ENCODE results near the gene TBKBP1.

Gene TBKBP1

DNA sequence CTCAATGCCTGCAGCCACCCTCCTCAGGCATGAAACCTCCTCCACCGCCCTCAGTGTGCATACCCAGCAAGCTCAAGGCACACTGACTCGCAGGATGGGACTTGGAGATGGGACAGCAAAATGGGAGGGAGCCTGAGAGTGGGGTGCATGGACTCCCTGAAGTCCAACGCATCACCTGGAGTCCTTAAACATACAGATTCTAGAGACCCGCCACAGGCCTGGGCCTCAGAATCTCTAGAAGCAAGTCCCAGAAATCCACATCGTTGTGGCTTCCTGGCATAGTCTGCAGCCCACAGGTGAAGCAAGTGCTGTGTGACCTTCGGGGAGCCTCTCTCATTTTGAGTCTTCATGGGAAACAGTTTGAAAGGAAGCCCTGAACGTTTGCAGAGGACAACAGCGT lies 35.5 kb downstream of the TBKBP1 start:
- ChIA-PET CTCF (interaction anchor here (1.2 kb wide), 1 partner anchor 12 kb away, joined by 3 read pairs; no protein-coding TSS in a partner anchor), POLR2A (no interaction called here)
- DNase-seq (ENCODE audit: low read depth, low spot score): no peak
- no peak overlapping the region for H3K4me3 ChIP-seq (ENCODE audit: low read depth, low read length)
- TF ChIP-seq, protein P1, sequence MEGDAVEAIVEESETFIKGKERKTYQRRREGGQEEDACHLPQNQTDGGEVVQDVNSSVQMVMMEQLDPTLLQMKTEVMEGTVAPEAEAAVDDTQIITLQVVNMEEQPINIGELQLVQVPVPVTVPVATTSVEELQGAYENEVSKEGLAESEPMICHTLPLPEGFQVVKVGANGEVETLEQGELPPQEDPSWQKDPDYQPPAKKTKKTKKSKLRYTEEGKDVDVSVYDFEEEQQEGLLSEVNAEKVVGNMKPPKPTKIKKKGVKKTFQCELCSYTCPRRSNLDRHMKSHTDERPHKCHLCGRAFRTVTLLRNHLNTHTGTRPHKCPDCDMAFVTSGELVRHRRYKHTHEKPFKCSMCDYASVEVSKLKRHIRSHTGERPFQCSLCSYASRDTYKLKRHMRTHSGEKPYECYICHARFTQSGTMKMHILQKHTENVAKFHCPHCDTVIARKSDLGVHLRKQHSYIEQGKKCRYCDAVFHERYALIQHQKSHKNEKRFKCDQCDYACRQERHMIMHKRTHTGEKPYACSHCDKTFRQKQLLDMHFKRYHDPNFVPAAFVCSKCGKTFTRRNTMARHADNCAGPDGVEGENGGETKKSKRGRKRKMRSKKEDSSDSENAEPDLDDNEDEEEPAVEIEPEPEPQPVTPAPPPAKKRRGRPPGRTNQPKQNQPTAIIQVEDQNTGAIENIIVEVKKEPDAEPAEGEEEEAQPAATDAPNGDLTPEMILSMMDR (IDR thresholded peaks at IDR 0.05; ENCODE audit: insufficient read depth, low read length, missing control alignments): no peak

DNA sequence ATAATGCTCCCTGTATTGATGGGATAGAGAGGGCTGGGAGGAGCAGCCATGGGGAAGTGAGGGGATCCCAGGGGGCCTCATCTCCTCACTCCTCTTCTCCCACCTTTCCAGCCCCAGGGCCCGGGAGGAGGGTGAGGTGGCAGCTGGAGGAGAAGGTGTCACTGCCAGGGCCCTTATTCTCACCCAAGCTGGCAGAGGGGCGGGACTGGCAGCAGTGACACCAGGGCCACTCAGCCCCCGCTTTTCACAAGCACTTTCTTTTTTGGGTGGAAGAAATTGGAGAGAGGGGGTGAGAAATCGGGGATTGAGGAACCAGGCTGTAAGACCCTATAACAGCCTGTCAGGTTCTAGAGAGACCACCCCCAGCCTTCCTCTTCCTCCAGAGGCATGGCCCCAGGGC lies 36.7 kb downstream of the TBKBP1 start:
- ChIA-PET POLR2A (no interaction called here), CTCF (interaction anchor here (1.5 kb wide), 1 partner anchor 31 kb away, joined by 3 read pairs; no protein-coding TSS in a partner anchor)
- TF ChIP-seq, protein P1 (IDR thresholded peaks at IDR 0.05; ENCODE audit: insufficient read depth, low read length, missing control alignments): no peak
- no peak for DNase-seq (ENCODE audit: low read depth, low spot score)
- H3K4me3 ChIP-seq (ENCODE audit: low read depth, low read length): no peak overlapping the region

DNA sequence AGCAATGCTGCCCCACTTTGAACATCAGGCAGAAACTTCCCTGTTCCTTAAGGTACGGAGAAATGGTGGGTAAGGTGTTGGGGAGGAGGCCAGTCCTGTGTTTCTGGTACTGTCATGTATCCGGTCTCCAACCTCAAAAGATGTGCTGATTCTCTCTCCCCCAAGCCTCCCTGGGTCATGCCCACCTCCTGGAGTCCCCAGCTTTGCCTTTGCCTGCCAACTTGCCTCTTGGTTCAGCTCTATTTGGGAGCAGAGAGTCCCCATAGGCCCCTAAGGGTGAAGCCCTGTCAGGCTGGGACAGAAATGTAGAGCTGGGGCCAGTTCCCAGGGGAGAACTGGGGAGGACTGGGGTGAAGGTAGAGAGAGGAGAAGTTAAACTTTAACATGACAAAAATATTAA lies 37.4 kb downstream of the TBKBP1 start:
- ChIA-PET POLR2A (no interaction called here), CTCF (interaction anchor here (1.5 kb wide), 1 partner anchor 32 kb away, joined by 3 read pairs; no protein-coding TSS in a partner anchor)
- H3K4me3 ChIP-seq (ENCODE audit: low read depth, low read length): no peak overlapping the region
- TF ChIP-seq, protein P1 (IDR thresholded peaks at IDR 0.05; ENCODE audit: insufficient read depth, low read length, missing control alignments): no peak
- DNase-seq (ENCODE audit: low read depth, low spot score): no peak

DNA sequence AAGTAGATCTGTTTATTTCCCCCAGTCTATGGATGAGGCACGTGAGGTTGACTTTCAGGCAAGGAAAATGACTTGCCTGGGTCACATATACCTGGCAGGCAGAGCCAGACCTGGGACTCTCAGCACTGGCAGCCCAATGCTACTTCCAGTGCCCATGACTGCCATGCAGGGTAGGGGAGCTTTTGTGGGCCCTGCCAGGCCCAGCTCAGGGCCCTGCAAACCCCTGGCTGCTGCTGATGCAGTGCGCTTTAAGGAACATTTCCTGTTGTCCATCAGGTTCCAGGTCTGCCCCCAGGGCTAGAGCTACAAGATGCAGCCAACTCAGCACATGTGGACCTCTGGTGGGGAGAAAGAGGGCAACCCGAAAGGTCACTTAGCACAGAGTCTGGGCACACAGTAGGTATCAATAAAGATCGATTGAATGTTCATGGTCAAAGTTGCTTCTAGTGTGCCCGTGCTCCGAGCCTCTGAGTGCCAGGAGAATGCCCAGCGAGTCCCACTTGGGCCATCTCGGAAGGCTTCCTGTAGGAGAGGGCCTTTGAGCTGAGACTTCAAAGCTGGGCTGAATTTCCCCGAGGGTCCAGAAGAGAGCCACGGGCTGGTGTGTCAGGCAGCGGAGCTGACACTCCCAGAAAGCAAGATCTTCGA lies 38.6 kb downstream of the TBKBP1 start:
- CTCF ChIA-PET: interaction anchor here (0.9 to 2.5 kb wide), 3 partner anchors 8 to 18 kb away, joined by 3 to 7 read pairs (median 6); no protein-coding TSS in a partner anchor
- DNase-seq (ENCODE audit: low read depth, low spot score): no peak
- no peak overlapping the region for H3K4me3 ChIP-seq (ENCODE audit: low read depth, low read length)
- TF ChIP-seq, protein P1 (IDR thresholded peaks at IDR 0.05; ENCODE audit: insufficient read depth, low read length, missing control alignments): no peak
- POLR2A ChIA-PET: no interaction called here

DNA sequence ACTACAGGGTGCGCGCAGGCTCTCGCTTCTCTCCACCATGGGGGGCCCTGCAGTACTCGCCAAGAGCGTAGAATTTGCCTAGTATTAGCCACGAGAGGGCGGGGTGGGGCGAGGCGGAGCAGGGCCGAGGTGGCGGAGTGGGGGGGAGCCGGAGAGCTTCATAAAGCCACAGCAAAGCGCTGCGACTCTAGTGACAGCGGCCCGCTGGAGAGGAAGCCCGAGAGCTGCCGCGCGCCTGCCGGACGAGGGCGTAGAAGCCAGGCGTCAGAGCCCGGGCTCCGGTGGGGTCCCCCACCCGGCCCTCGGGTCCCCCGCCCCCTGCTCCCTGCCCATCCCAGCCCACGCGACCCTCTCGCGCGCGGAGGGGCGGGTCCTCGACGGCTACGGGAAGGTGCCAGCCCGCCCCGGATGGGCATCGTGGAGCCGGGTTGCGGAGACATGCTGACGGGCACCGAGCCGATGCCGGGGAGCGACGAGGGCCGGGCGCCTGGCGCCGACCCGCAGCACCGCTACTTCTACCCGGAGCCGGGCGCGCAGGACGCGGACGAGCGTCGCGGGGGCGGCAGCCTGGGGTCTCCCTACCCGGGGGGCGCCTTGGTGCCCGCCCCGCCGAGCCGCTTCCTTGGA lies 39.2 kb downstream of the TBKBP1 start, which contains the start of gene TBX21:
Gene TBX21 (plus strand): TSS at position 190 of the 627 bp plus-strand sequence. CDS start 219 bp downstream, at position 409.
- CTCF ChIA-PET: interaction anchor here (0.9 to 2.5 kb wide), 3 partner anchors 8 to 18 kb away, joined by 3 to 7 read pairs (median 6); no protein-coding TSS in a partner anchor
- no peak for DNase-seq (ENCODE audit: low read depth, low spot score)
- H3K4me3 ChIP-seq (ENCODE audit: low read depth, low read length): no peak within 1 kb of the TSS
- TF ChIP-seq, protein P1 (IDR thresholded peaks at IDR 0.05; ENCODE audit: insufficient read depth, low read length, missing control alignments): peak; percentile 24
- POLR2A ChIA-PET: no interaction called here

DNA sequence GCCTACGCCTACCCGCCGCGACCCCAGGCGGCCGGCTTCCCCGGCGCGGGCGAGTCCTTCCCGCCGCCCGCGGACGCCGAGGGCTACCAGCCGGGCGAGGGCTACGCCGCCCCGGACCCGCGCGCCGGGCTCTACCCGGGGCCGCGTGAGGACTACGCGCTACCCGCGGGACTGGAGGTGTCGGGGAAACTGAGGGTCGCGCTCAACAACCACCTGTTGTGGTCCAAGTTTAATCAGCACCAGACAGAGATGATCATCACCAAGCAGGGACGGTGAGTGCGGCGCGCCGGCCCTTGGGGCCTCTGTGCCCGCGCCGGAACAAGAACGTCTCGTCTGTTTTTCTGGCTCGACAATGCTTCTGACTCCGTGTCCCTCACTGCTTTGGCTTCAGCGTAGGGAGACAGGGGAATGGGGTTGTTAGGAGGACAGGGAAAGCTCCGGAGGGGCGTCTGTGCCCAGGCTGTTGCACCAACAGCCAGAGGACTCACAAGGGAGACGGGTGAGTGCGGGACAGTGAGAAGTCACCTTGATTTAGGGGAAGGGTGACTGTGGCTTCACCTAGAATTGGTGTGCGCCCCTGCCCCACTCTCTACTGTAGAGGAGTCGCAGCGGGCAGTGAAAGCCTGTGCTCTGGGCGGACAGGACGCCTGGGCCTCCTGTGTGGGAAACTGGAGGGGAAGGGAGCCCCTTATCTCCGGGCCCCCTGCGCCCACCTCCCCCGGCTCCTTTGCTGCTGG lies 39.9 kb downstream of the TBKBP1 start:
- ChIA-PET CTCF (interaction anchor here (2.5 kb wide), 1 partner anchor 9 kb away, joined by 7 read pairs; no protein-coding TSS in a partner anchor), POLR2A (no interaction called here)
- DNase-seq (ENCODE audit: low read depth, low spot score): no peak
- no peak overlapping the region for H3K4me3 ChIP-seq (ENCODE audit: low read depth, low read length)
- TF ChIP-seq, protein P1 (IDR thresholded peaks at IDR 0.05; ENCODE audit: insufficient read depth, low read length, missing control alignments): no peak

Measured in AG04449 (cell line).